MCF 10A (cell line): Measurements from ENCODE around the gene WFDC6. TPM values are rescaled to one million over a fixed set of nuclear protein-coding genes. Genes with fewer than 3 reads are reported as not detected.
"Not testable (repeated sequence)": the region's sequence is repeated elsewhere in the genome, so short reads cannot be mapped to it uniquely, and the experiment has no call there.

ENCODE experiments used
- BruUV-seq: library from RNA; stranded (reverse); fragments of 400-500 nt; replicated peaks from 2 replicates; lab custom pipeline; 2021; lab: Mats Ljungman, UMichigan
- CTCF ChIA-PET: fragments of 300-600 bp; sonication (Branson Sonifier 250); formaldehyde crosslinking; extraction: SDS; loops from one replicate; lab custom pipeline; 2021; ENCODE audit warnings: antibody characterized with exemption, inconsistent platforms; lab: Yijun Ruan, JAX
- POLR2A ChIA-PET: fragments of 300-600, 350-650 bp; sonication (Branson Sonifier 250); formaldehyde crosslinking; extraction: SDS; loops from one replicate; lab custom pipeline; 2020; ENCODE audit warnings: antibody characterized with exemption, inconsistent platforms; lab: Yijun Ruan, JAX
- DNase-seq: peaks from one replicate; pipeline ENCODE4 v3.0.0-alpha.2; 2018; ENCODE audit not compliant: unreplicated experiment
- H3K27ac Mint-ChIP-seq: one replicate; pipeline ENCODE4 v1.8.0; 2022; ENCODE audit warnings: mild to moderate bottlenecking, low read depth, mixed read lengths; ENCODE audit not compliant: unreplicated experiment
- H3K27me3 Mint-ChIP-seq: one replicate; pipeline ENCODE4 v1.8.0; 2022; ENCODE audit warnings: mixed read lengths; ENCODE audit not compliant: insufficient read depth, unreplicated experiment
- H3K36me3 Mint-ChIP-seq: one replicate; pipeline ENCODE4 v1.8.0; 2022; ENCODE audit warnings: mild to moderate bottlenecking, moderate library complexity, mixed read lengths; ENCODE audit not compliant: insufficient read depth, unreplicated experiment
- H3K4me1 Mint-ChIP-seq: one replicate; pipeline ENCODE4 v1.8.0; 2022; ENCODE audit warnings: mixed read lengths; ENCODE audit not compliant: insufficient read depth, unreplicated experiment
- H3K4me3 Mint-ChIP-seq: one replicate; pipeline ENCODE4 v1.8.0; 2022; ENCODE audit warnings: mild to moderate bottlenecking, moderate library complexity, mixed read lengths; ENCODE audit not compliant: unreplicated experiment
- H3K9me3 Mint-ChIP-seq: one replicate; pipeline ENCODE4 v1.8.0; 2022; ENCODE audit warnings: mixed read lengths; ENCODE audit not compliant: unreplicated experiment
- intact Hi-C: fragments of 100-400 bp; cut with micrococcal nuclease; formaldehyde crosslinking; loops from 2 replicates; pipeline ENCODE4 v1.14.1; 2022
- total RNA-seq: library from RNA; stranded (reverse); gene quantifications from 2 replicates; pipeline ENCODE4 v1.2.3, GENCODE V29; 2022
- TF ChIP-seq, protein P1 (sequence below): fragments of 200-600 bp; IDR thresholded peaks from one replicate; pipeline ENCODE4 v1.8.0; 2022; ENCODE audit warnings: antibody characterized with exemption, mild to moderate bottlenecking; ENCODE audit not compliant: unreplicated experiment

Gene WFDC6
- total RNA-seq, 1 experiment from 2014 or later: not detected

DNA sequence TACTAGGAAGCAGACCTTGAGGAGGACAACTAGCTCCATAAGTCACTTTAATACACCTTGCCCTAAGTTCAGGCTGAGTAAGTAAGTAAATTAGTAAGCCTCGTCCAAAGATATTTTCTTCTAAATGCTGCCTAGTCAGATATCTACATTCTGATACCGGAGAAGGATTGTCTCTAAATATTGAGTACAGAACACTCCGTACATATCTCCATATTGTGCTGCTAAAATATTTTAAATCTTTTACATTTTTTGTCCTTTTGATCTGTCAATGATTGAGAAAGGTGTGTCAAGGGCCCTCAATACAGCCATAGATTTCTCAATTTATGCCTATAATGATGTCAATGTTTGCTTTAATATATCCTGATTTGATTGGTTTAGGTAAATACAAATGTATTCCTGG lies 36.6 kb upstream of the WFDC6 start:
- peaks cover 30% of the 10 kb centered on the region for H3K27me3 Mint-ChIP-seq
- H3K27ac Mint-ChIP-seq: no peak overlapping the region
- H3K36me3 Mint-ChIP-seq: no peaks in the 10 kb centered on the region
- POLR2A ChIA-PET: no interaction called here
- peaks cover 7% of the 10 kb centered on the region for H3K9me3 Mint-ChIP-seq
- TF ChIP-seq, protein P1, sequence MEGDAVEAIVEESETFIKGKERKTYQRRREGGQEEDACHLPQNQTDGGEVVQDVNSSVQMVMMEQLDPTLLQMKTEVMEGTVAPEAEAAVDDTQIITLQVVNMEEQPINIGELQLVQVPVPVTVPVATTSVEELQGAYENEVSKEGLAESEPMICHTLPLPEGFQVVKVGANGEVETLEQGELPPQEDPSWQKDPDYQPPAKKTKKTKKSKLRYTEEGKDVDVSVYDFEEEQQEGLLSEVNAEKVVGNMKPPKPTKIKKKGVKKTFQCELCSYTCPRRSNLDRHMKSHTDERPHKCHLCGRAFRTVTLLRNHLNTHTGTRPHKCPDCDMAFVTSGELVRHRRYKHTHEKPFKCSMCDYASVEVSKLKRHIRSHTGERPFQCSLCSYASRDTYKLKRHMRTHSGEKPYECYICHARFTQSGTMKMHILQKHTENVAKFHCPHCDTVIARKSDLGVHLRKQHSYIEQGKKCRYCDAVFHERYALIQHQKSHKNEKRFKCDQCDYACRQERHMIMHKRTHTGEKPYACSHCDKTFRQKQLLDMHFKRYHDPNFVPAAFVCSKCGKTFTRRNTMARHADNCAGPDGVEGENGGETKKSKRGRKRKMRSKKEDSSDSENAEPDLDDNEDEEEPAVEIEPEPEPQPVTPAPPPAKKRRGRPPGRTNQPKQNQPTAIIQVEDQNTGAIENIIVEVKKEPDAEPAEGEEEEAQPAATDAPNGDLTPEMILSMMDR: no peak
- intact Hi-C loops: no loop called here
- no TSS peak for BruUV-seq
- no peak for DNase-seq
- CTCF ChIA-PET: interaction anchor here (0.6 kb wide), 1 partner anchor 202 kb away, joined by 3 read pairs; no protein-coding TSS in a partner anchor
- H3K4me1 Mint-ChIP-seq: no peaks in the 10 kb centered on the region
- H3K4me3 Mint-ChIP-seq: no peak overlapping the region

DNA sequence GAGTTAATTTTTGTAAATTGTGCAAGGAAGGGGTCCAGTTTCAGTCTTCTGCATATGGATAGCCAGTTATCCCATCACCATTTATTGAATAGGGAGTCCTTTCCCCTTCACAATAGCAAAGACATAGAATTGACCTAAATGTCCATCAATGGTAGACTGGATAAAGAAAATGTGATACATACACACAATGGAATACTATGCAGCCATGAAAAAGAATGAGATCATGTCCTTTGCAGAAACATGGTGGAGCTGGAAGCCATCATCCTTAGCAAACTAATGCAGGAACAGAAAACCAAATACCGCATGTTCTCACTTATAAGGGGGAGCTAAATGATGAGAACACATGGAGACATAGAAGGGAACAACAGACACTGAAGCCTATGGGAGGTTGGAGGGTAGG lies 30.4 kb upstream of the WFDC6 start:
- H3K4me3 Mint-ChIP-seq, POLR2A ChIA-PET, H3K4me1 Mint-ChIP-seq, H3K9me3 Mint-ChIP-seq, intact Hi-C loops, BruUV-seq, H3K36me3 Mint-ChIP-seq, H3K27ac Mint-ChIP-seq, CTCF ChIA-PET, DNase-seq: not testable (repeated sequence)
- peaks cover 25% of the 10 kb centered on the region for H3K27me3 Mint-ChIP-seq

DNA sequence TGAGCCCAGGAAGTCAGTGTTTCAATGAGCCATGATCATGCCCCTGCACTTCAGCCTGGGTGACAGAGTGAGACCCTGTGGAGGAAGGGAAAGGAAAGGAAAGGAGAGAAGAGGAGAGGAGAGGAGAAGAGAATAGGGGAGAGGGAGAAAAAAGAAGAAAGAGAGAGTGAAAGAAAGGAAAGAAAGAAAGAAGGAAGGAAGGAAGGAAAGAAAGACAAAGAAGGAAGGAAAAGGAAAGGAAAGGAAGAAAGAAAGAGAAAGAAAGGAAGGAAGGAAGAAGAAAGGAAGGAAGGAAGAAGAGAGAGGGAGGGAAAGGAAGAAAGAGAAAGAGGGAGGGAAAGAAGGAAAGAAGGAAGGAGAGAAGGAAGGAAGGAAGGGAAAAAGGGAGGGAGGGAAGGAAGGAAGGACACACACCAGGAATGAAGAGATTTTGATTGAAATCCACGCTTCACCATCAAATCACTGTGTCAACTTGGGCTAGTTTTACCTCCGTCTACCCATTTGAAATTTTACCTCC lies 25.5 kb upstream of the WFDC6 start:
- no TSS peak for BruUV-seq

DNA sequence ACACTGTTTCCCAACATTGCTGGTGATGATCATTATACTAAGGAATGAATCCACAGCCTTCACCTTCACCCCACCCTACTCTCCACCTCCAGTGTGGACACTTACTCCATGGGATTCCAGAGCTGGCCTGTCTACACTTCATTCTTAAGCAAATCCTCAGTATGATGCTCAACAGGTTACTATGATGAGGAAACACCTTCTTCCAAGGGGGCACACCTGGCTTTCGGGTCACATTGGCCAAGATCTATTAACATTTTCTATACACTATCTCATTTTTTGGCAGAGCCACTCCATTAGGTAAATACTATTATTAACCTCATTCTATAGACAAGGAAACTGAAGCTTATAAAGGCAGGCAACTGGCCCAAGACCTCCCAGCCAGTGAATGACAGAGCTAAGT lies 15.9 kb upstream of the WFDC6 start:
- ChIA-PET CTCF (interaction anchor here (0.6 to 1.9 kb wide), 5 partner anchors 10 to 236 kb away, joined by 3 to 8 read pairs (median 3); no protein-coding TSS in a partner anchor), POLR2A (interaction anchor here (0.7 kb wide), 1 partner anchor 1065 kb away, joined by 5 read pairs; no protein-coding TSS in a partner anchor)

More for the DNA sequence above, 25.5 kb upstream of the WFDC6 start:
- TF ChIP-seq, protein P1: no peak
- no peaks in the 10 kb centered on the region for H3K9me3 Mint-ChIP-seq
- H3K27ac Mint-ChIP-seq: no peak overlapping the region
- CTCF ChIA-PET: no interaction called here
- no peaks in the 10 kb centered on the region for H3K36me3 Mint-ChIP-seq
- no peaks in the 10 kb centered on the region for H3K4me1 Mint-ChIP-seq
- intact Hi-C loops: no loop called here
- POLR2A ChIA-PET: interaction anchor here (0.7 kb wide), 1 partner anchor 212 kb away, joined by 3 read pairs; no protein-coding TSS in a partner anchor
- H3K4me3 Mint-ChIP-seq: no peak overlapping the region
- no peak for DNase-seq
- peaks cover 61% of the 10 kb centered on the region for H3K27me3 Mint-ChIP-seq

More for the DNA sequence above, 15.9 kb upstream of the WFDC6 start:
- peaks cover 64% of the 10 kb centered on the region for H3K27me3 Mint-ChIP-seq
- H3K36me3 Mint-ChIP-seq: no peaks in the 10 kb centered on the region
- no peak overlapping the region for H3K4me3 Mint-ChIP-seq
- intact Hi-C loops: no loop called here
- no TSS peak for BruUV-seq
- H3K4me1 Mint-ChIP-seq: no peaks in the 10 kb centered on the region
- DNase-seq: no peak
- TF ChIP-seq, protein P1: no peak
- no peaks in the 10 kb centered on the region for H3K9me3 Mint-ChIP-seq
- H3K27ac Mint-ChIP-seq: no peak overlapping the region
